Dedifferentiated amniotic fluid mesenchymal stem cell (primary cell): Measurements from ENCODE around the gene PELI2.
A peak's percentile ranks its signal among the peaks of the same experiment; 100 is the strongest.

Source experiments
- DNase-seq: peaks from one replicate; pipeline ENCODE4 v3.0.0-alpha.2; 2016; ENCODE audit errors: extremely low spot score

PELI2 gene

DNA sequence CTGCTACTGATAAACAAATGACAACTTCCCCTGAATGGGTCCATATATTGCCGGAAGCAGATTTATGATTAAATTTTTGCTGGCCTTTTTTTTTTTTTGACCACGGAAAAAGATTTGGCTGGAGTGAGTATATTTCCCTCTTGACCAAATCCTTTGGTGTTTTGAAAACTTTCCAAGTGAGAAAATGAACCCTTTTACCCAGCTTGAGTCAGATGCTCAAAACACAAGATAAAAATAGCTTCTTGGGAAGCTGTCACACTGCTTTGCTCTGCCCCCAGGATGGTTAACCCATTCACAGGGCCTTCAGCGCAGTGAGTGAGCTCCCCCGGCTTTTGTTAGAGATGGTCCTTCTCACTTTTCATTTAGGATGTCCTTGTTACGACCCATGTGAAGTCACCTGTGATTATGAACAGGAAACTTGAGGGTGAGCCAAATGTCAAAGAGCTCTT is 224.3 kb downstream of the PELI2 start:
- peak; percentile 40 for DNase-seq

- DNase-seq: no peak
Observed at GRCh38 chr14:56349960-56350359, 231.7 kb downstream of the PELI2 start.
